GM23338 (cell line): ENCODE measurements around the gene ASTN1. TPM values are rescaled to one million over a fixed set of nuclear protein-coding genes. Genes with fewer than 3 reads are reported as not detected.
"Not testable (repeated sequence)": the region's sequence is repeated elsewhere in the genome, so short reads cannot be mapped to it uniquely, and the experiment has no call there.

Source experiments
- ATAC-seq: fragments of 200-7000 bp; cut with Tn5 transposase; 3 replicates; pipeline ENCODE4 v1.9.1; 2020
- DNase-seq: peaks from one replicate; pipeline ENCODE4 v3.0.0-alpha.2; 2015; ENCODE audit warnings: low spot score
- H2AFZ ChIP-seq: fragments of 200-600 bp; sonication (generic); 2 replicates; pipeline ENCODE4 v1.8.0; 2016; ENCODE audit warnings: antibody characterized with exemption, mild to moderate bottlenecking, moderate library complexity
- H3F3A ChIP-seq: fragments of 200-600 bp; sonication (generic); replicated peaks from 2 replicates; pipeline ENCODE4 v1.8.0; 2017; ENCODE audit warnings: antibody characterized with exemption, mixed run types, low read depth
- H3K27ac ChIP-seq: fragments of 200-600 bp; sonication (generic); 2 replicates; pipeline ENCODE4 v1.6.1; 2016; ENCODE audit warnings: low read depth
- H3K27me3 ChIP-seq: fragments of 200-600 bp; sonication (generic); 2 replicates; pipeline ENCODE4 v1.8.0; 2016; ENCODE audit warnings: mild to moderate bottlenecking, mixed run types, moderate library complexity; ENCODE audit not compliant: insufficient read depth
- H3K36me3 ChIP-seq: fragments of 200-600 bp; sonication (generic); 2 replicates; pipeline ENCODE4 v1.8.0; 2016; ENCODE audit warnings: mild to moderate bottlenecking; ENCODE audit not compliant: insufficient read depth
- H3K4me1 ChIP-seq: fragments of 200-600 bp; sonication (generic); 2 replicates; pipeline ENCODE4 v1.8.0; 2016; ENCODE audit warnings: mild to moderate bottlenecking, moderate library complexity; ENCODE audit not compliant: insufficient read depth
- H3K4me2 ChIP-seq: fragments of 200-600 bp; sonication (generic); 2 replicates; pipeline ENCODE4 v1.7.1; 2017; ENCODE audit warnings: mixed run types
- H3K4me3 ChIP-seq: fragments of 200-600 bp; sonication (generic); 2 replicates; pipeline ENCODE4 v1.6.1; 2016; ENCODE audit warnings: mixed run types
- H3K79me2 ChIP-seq: fragments of 200-600 bp; sonication (generic); replicated peaks from 2 replicates; pipeline ENCODE4 v1.8.0; 2017; ENCODE audit warnings: mild to moderate bottlenecking; ENCODE audit not compliant: insufficient read depth
- H3K9me2 ChIP-seq: fragments of 200-600 bp; sonication (generic); 2 replicates; pipeline ENCODE4 v1.8.0; 2017; ENCODE audit not compliant: insufficient read depth
- H4K20me1 ChIP-seq: fragments of 200-600 bp; sonication (generic); replicated peaks from 2 replicates; pipeline ENCODE4 v1.8.0; 2017; ENCODE audit warnings: mild to moderate bottlenecking; ENCODE audit not compliant: insufficient read depth
- H3K27ac Mint-ChIP-seq: 2 replicates; pipeline ENCODE4 v1.8.0; 2020; ENCODE audit warnings: inconsistent platforms, mild to moderate bottlenecking, moderate library complexity, mixed read lengths
- H3K27me3 Mint-ChIP-seq: 3 replicates; pipeline ENCODE4 v1.8.0; 2022; ENCODE audit warnings: low read depth, mild to moderate bottlenecking, moderate library complexity, mixed read lengths, inconsistent platforms; ENCODE audit not compliant: insufficient read depth, poor library complexity
- H3K36me3 Mint-ChIP-seq: 3 replicates; pipeline ENCODE4 v1.8.0; 2021; ENCODE audit warnings: low read depth, mild to moderate bottlenecking, inconsistent platforms, moderate library complexity, mixed read lengths
- H3K4me1 Mint-ChIP-seq: 3 replicates; pipeline ENCODE4 v1.8.0; 2020; ENCODE audit warnings: mild to moderate bottlenecking, inconsistent platforms, mixed read lengths
- H3K4me3 Mint-ChIP-seq: 3 replicates; pipeline ENCODE4 v1.8.0; 2021; ENCODE audit warnings: moderate library complexity, mild to moderate bottlenecking, inconsistent platforms, mixed read lengths
- H3K9me3 Mint-ChIP-seq: 3 replicates; pipeline ENCODE4 v1.8.0; 2020; ENCODE audit warnings: moderate library complexity, mild to moderate bottlenecking, inconsistent platforms, mixed read lengths
- JUNB ChIP-seq: IDR thresholded peaks from one replicate; pipeline ENCODE4 v1.6.1; 2016; ENCODE audit warnings: antibody characterized with exemption; ENCODE audit not compliant: unreplicated experiment
- POLR2AphosphoS5 ChIP-seq: IDR thresholded peaks from 2 replicates; pipeline ENCODE4 v1.6.1; 2016; ENCODE audit warnings: antibody characterized with exemption, low read depth
- polyA plus RNA-seq: library from polyadenylated mRNA; unstranded; fragments of >200 nt; fragmentation: Nextera tagmentation; extraction: Ambion mirVana; gene quantifications from 2 replicates; pipeline ENCODE4 v1.2.1, GENCODE V29; 2016
- total RNA-seq: library from RNA; depleted of rRNA; stranded (reverse); fragments of >200 nt; shearing (Covaris generic); gene quantifications from 2 replicates; pipeline ENCODE4 v1.2.3, GENCODE V29; 2014
- TF ChIP-seq, protein P1 (sequence below): fragments of 250-450 bp; sonication (Bioruptor Pico); IDR thresholded peaks from 2 replicates; pipeline ENCODE4 v1.5.0; 2020; ENCODE audit warnings: mild to moderate bottlenecking, moderate library complexity
- TF ChIP-seq, protein P2 (sequence below), 2 experiments: fragments of 200-600 bp in 1 of 2; sonication (generic) in 1 of 2; conservative IDR thresholded peaks; 2 replicates each; pipeline versions ENCODE4 v1.5.1 to v1.6.1; 2016 to 2017; ENCODE audit warnings: antibody characterized with exemption in 2 of 2, low read depth in 2 of 2, mild to moderate bottlenecking in 2 of 2, moderate library complexity in 1 of 2

Gene ASTN1
- total and polyA plus RNA-seq, 2 experiments from 2014 or later = 2.0 to 5.2 TPM

GRCh38 chr1:177077734-177078499, 86.6 kb downstream of the ASTN1 start (continued):
- TF ChIP-seq, protein P1, sequence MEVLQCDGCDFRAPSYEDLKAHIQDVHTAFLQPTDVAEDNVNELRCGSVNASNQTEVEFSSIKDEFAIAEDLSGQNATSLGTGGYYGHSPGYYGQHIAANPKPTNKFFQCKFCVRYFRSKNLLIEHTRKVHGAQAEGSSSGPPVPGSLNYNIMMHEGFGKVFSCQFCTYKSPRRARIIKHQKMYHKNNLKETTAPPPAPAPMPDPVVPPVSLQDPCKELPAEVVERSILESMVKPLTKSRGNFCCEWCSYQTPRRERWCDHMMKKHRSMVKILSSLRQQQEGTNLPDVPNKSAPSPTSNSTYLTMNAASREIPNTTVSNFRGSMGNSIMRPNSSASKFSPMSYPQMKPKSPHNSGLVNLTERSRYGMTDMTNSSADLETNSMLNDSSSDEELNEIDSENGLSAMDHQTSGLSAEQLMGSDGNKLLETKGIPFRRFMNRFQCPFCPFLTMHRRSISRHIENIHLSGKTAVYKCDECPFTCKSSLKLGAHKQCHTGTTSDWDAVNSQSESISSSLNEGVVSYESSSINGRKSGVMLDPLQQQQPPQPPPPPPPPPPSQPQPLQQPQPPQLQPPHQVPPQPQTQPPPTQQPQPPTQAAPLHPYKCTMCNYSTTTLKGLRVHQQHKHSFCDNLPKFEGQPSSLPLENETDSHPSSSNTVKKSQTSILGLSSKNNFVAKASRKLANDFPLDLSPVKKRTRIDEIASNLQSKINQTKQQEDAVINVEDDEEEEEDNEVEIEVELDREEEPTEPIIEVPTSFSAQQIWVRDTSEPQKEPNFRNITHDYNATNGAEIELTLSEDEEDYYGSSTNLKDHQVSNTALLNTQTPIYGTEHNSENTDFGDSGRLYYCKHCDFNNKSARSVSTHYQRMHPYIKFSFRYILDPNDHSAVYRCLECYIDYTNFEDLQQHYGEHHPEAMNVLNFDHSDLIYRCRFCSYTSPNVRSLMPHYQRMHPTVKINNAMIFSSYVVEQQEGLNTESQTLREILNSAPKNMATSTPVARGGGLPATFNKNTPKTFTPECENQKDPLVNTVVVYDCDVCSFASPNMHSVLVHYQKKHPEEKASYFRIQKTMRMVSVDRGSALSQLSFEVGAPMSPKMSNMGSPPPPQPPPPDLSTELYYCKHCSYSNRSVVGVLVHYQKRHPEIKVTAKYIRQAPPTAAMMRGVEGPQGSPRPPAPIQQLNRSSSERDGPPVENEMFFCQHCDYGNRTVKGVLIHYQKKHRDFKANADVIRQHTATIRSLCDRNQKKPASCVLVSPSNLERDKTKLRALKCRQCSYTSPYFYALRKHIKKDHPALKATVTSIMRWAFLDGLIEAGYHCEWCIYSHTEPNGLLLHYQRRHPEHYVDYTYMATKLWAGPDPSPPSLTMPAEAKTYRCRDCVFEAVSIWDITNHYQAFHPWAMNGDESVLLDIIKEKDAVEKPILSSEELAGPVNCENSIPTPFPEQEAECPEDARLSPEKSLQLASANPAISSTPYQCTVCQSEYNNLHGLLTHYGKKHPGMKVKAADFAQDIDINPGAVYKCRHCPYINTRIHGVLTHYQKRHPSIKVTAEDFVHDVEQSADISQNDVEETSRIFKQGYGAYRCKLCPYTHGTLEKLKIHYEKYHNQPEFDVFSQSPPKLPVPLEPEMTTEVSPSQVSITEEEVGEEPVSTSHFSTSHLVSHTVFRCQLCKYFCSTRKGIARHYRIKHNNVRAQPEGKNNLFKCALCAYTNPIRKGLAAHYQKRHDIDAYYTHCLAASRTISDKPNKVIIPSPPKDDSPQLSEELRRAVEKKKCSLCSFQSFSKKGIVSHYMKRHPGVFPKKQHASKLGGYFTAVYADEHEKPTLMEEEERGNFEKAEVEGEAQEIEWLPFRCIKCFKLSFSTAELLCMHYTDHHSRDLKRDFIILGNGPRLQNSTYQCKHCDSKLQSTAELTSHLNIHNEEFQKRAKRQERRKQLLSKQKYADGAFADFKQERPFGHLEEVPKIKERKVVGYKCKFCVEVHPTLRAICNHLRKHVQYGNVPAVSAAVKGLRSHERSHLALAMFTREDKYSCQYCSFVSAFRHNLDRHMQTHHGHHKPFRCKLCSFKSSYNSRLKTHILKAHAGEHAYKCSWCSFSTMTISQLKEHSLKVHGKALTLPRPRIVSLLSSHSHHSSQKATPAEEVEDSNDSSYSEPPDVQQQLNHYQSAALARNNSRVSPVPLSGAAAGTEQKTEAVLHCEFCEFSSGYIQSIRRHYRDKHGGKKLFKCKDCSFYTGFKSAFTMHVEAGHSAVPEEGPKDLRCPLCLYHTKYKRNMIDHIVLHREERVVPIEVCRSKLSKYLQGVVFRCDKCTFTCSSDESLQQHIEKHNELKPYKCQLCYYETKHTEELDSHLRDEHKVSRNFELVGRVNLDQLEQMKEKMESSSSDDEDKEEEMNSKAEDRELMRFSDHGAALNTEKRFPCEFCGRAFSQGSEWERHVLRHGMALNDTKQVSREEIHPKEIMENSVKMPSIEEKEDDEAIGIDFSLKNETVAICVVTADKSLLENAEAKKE (CRISPR knock-in tag) = no peak
- TF ChIP-seq POLR2AphosphoS5 (no peak), JUNB (no peak)

GRCh38 chr1:177077006-177077405, 87.5 kb downstream of the ASTN1 start:
- H3K36me3 Mint-ChIP-seq = no peaks in the 10 kb centered on the region
- H3K4me2 ChIP-seq = no peak overlapping the region
- no peaks in the 10 kb centered on the region for H3K27me3 ChIP-seq
- no peaks in the 10 kb centered on the region for H3K9me3 Mint-ChIP-seq
- ATAC-seq (no peak; the same call in 2 of the 3 replicates), DNase-seq (no peak)
- no peak overlapping the region for H3K4me3 ChIP-seq
- no peaks in the 10 kb centered on the region for H3K9me2 ChIP-seq
- TF ChIP-seq, protein P2, sequence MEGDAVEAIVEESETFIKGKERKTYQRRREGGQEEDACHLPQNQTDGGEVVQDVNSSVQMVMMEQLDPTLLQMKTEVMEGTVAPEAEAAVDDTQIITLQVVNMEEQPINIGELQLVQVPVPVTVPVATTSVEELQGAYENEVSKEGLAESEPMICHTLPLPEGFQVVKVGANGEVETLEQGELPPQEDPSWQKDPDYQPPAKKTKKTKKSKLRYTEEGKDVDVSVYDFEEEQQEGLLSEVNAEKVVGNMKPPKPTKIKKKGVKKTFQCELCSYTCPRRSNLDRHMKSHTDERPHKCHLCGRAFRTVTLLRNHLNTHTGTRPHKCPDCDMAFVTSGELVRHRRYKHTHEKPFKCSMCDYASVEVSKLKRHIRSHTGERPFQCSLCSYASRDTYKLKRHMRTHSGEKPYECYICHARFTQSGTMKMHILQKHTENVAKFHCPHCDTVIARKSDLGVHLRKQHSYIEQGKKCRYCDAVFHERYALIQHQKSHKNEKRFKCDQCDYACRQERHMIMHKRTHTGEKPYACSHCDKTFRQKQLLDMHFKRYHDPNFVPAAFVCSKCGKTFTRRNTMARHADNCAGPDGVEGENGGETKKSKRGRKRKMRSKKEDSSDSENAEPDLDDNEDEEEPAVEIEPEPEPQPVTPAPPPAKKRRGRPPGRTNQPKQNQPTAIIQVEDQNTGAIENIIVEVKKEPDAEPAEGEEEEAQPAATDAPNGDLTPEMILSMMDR (conservative IDR thresholded peaks at IDR 0.05; ENCODE audit: low read depth in 2 of 2) = peak in 1 of 2 experiments; percentile 34; a peak in 2 of 4 replicates
- TF ChIP-seq POLR2AphosphoS5 = no peak
- H3K4me1 Mint-ChIP-seq = no peaks in the 10 kb centered on the region; the same call in 2 of the 3 replicates
- no peaks in the 10 kb centered on the region for H3K36me3 ChIP-seq
- H3K4me1 ChIP-seq = no peaks in the 10 kb centered on the region
- H3K79me2 ChIP-seq = no peaks in the 10 kb centered on the region
- no peak overlapping the region for H3K27ac ChIP-seq
- no peak overlapping the region for H3K27ac Mint-ChIP-seq
- no peaks in the 10 kb centered on the region for H3K27me3 Mint-ChIP-seq
- H4K20me1 ChIP-seq = no peaks in the 10 kb centered on the region
- H2AFZ ChIP-seq = no peak overlapping the region
- H3F3A ChIP-seq = no peaks in the 10 kb centered on the region
- no peak overlapping the region for H3K4me3 Mint-ChIP-seq

- not testable (repeated sequence) for H3K4me1 Mint-ChIP-seq, H3K79me2 ChIP-seq, H3K4me3 Mint-ChIP-seq, H3K4me3 ChIP-seq, H3F3A ChIP-seq, ATAC-seq, H3K9me3 Mint-ChIP-seq, H3K27me3 ChIP-seq, H3K36me3 ChIP-seq, H3K36me3 Mint-ChIP-seq, H3K9me2 ChIP-seq, DNase-seq, H3K27ac Mint-ChIP-seq, H4K20me1 ChIP-seq, H2AFZ ChIP-seq, H3K4me2 ChIP-seq, H3K27ac ChIP-seq, H3K4me1 ChIP-seq, H3K27me3 Mint-ChIP-seq
Measured at GRCh38 chr1:177074811-177075210, 89.7 kb downstream of the ASTN1 start.
